ENCODE results near the gene TNFRSF1B.

The TNFRSF1B gene

GRCh38 chr1:12151465-12151864 is 15.3 kb upstream of the TNFRSF1B start:
- no peak overlapping the region for H3K27ac ChIP-seq (ENCODE audit: low read length)
- no peak overlapping the region for H3K4me3 ChIP-seq (ENCODE audit: low read depth in 1 of 2, low read length in 2 of 2)
- TF ChIP-seq CTCF (IDR thresholded peaks at IDR 0.05; ENCODE audit: borderline replicate concordance, extremely low read depth, low read length, poor library complexity, severe bottlenecking), result no peak
- no peak overlapping the region for H3K4me2 ChIP-seq (ENCODE audit: insufficient read depth, low read length)
- no peak for DNase-seq
- H3K27me3 ChIP-seq (ENCODE audit: insufficient read depth, low read length, poor library complexity), result no peaks in the 10 kb centered on the region
- H4K20me1 ChIP-seq (ENCODE audit: insufficient read depth, low read length), result no peaks in the 10 kb centered on the region
- no peak overlapping the region for H3K9ac ChIP-seq (ENCODE audit: low read depth, low read length)
- no peak overlapping the region for H2AFZ ChIP-seq (ENCODE audit: low read depth, low read length)
- no peaks in the 10 kb centered on the region for H3K79me2 ChIP-seq (ENCODE audit: insufficient read depth, low read length)
- no peaks in the 10 kb centered on the region for H3K4me1 ChIP-seq (ENCODE audit: insufficient read depth, low read length)
- no peak for ATAC-seq (ENCODE audit: insufficient read depth, low read depth)
- H3K36me3 ChIP-seq (ENCODE audit: insufficient read depth, low read length), result no peaks in the 10 kb centered on the region
- no peaks in the 10 kb centered on the region for H3K9me3 ChIP-seq (ENCODE audit: insufficient read depth, low read length, severe bottlenecking)

DNA sequence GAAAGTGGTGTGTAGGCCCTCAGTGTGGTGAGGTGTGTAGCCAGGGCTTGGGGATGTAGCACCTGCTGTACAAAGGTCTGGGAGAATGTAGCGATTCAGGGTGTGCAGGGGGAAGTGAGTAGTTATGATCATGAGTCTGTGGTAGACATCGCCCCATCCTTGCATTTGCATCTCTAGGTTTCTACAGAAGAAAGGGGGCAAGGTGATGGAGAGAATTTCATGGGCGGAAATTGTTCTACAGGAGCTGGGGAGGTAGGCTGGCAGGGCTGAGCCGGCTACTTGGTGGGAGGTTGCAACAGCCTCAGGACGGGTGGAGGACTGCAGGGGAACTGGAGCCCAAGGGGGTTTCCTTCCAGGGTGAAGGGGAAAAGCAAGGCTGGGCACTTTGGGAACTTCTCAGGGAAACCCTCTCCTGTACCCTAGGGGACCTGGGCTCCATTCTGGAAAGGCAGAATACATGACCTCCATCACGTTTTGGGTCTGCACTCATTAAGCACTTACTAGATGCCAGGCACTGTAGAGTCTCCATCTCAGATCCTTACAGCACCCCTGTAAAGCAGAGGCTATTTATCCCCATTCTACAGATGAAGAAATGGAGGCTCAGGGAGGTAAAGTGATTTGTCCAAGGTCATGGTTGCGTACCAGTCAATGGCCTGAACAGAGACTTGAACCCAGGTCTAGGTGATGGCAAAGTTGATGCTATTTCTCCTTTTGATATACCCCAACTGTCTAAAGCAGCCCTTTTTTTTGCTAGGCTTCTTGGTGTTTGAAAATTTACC is 14.5 kb upstream of the TNFRSF1B start:
- no peak overlapping the region for H3K9ac ChIP-seq (ENCODE audit: low read depth, low read length)
- H2AFZ ChIP-seq (ENCODE audit: low read depth, low read length), result no peak overlapping the region
- no peaks in the 10 kb centered on the region for H3K36me3 ChIP-seq (ENCODE audit: insufficient read depth, low read length)
- H3K4me1 ChIP-seq (ENCODE audit: insufficient read depth, low read length), result no peaks in the 10 kb centered on the region
- H3K9me3 ChIP-seq (ENCODE audit: insufficient read depth, low read length, severe bottlenecking), result no peaks in the 10 kb centered on the region
- TF ChIP-seq EZH2 (IDR thresholded peaks at IDR 0.05; ENCODE audit: borderline replicate concordance, low read depth, low read length, severe bottlenecking), result no peak
- TF ChIP-seq CTCF (IDR thresholded peaks at IDR 0.05; ENCODE audit: borderline replicate concordance, extremely low read depth, low read length, poor library complexity, severe bottlenecking), result no peak
- no peaks in the 10 kb centered on the region for H4K20me1 ChIP-seq (ENCODE audit: insufficient read depth, low read length)
- no peak for DNase-seq
- ATAC-seq (ENCODE audit: insufficient read depth, low read depth), result no peak
- peaks cover 2% of the 10 kb centered on the region for H3K27me3 ChIP-seq (ENCODE audit: insufficient read depth, low read length, poor library complexity)
- no peak overlapping the region for H3K4me3 ChIP-seq (ENCODE audit: low read depth in 1 of 2, low read length in 2 of 2)
- no peaks in the 10 kb centered on the region for H3K79me2 ChIP-seq (ENCODE audit: insufficient read depth, low read length)
- no peak overlapping the region for H3K27ac ChIP-seq (ENCODE audit: low read length)
- no peak overlapping the region for H3K4me2 ChIP-seq (ENCODE audit: insufficient read depth, low read length)

- Histone ChIP-seq H3K9ac (ENCODE audit: low read depth, low read length) (no peak overlapping the region), H3K9me3 (ENCODE audit: insufficient read depth, low read length, severe bottlenecking) (no peaks in the 10 kb centered on the region), H3K4me3 (ENCODE audit: low read depth in 1 of 2, low read length in 2 of 2) (no peak overlapping the region), H3K36me3 (ENCODE audit: insufficient read depth, low read length) (no peaks in the 10 kb centered on the region), H2AFZ (ENCODE audit: low read depth, low read length) (no peak overlapping the region), H3K4me2 (ENCODE audit: insufficient read depth, low read length) (no peak overlapping the region), H3K4me1 (ENCODE audit: insufficient read depth, low read length) (no peaks in the 10 kb centered on the region), H3K27ac (ENCODE audit: low read length) (no peak overlapping the region), H3K27me3 (ENCODE audit: insufficient read depth, low read length, poor library complexity) (peaks cover 2% of the 10 kb centered on the region), H4K20me1 (ENCODE audit: insufficient read depth, low read length) (no peaks in the 10 kb centered on the region), H3K79me2 (ENCODE audit: insufficient read depth, low read length) (no peaks in the 10 kb centered on the region)
- DNase-seq (no peak), ATAC-seq (ENCODE audit: insufficient read depth, low read depth) (no peak)
- TF ChIP-seq CTCF (IDR thresholded peaks at IDR 0.05; ENCODE audit: borderline replicate concordance, extremely low read depth, low read length, poor library complexity, severe bottlenecking), result no peak
- no peak for TF ChIP-seq EZH2 (IDR thresholded peaks at IDR 0.05; ENCODE audit: borderline replicate concordance, low read depth, low read length, severe bottlenecking)
Observed at GRCh38 chr1:12153181-12153785, 13.5 kb upstream of the TNFRSF1B start.

All from DND-41 (cell line).